GM10266 (cell line): Measurements from ENCODE around the gene ZNF429.

Experiments
- DNase-seq: peaks from one replicate; pipeline ENCODE4 v3.0.0; 2012; ENCODE audit errors: extremely low spot score
- TF ChIP-seq, protein P1 (sequence below): IDR thresholded peaks from 2 replicates; pipeline ENCODE4 v1.5.1; 2012; ENCODE audit warnings: mild to moderate bottlenecking, low read depth; ENCODE audit not compliant: control insufficient read depth, insufficient read depth; ENCODE audit errors: missing control alignments

Gene ZNF429

DNA sequence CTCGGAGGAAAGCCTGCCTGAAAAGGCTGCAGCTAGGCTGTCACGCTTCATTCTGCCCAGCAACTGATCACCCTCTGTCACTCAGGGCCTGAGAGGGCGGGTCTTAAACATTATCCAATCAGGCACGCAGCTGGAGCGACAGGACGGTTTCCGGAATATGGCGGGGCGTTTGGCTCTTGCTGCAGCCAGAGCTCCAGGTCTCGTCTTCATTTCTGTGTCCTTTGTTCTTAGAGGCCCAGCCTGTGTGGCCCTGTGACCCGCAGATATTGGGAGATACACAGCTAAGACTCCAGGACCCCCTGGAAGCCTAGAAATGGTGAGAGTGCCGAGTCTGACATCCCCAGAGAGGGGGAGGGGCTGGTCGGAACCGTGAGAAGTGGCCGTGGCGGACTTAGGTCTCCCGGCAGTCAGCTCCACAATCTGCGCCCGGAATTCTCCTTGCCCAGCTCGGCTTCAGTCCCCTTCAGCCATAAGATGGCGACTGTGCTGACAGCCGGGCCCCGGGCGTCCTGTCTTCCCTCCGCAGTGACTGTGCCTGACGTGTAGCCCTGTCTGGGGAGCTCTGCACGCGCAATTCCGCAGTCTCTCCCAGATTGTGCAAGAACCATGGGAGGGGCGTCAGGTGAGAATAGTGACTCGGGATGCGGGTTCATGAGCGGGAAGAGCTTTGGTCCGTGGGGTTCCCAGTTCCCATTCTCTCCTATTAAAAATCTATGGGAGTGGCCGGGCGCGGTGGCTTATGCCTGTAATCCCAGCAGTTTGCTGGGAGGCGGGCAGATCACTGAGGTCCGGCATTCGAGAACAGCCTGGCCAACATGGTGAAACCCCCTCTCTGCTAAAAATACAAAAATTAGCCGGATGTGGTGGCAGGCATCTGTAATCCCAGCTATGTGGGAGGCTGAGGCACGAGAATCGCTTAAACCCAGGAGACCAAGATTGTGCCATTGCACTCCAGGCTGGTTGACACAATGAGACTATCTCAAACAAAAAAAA is at the start of gene ZNF429:
Gene ZNF429 (plus strand): TSS at position 144 of the 993 bp plus-strand sequence. CDS start 170 bp downstream, at position 314.
- peak; percentile 91 for DNase-seq
- TF ChIP-seq, protein P1, sequence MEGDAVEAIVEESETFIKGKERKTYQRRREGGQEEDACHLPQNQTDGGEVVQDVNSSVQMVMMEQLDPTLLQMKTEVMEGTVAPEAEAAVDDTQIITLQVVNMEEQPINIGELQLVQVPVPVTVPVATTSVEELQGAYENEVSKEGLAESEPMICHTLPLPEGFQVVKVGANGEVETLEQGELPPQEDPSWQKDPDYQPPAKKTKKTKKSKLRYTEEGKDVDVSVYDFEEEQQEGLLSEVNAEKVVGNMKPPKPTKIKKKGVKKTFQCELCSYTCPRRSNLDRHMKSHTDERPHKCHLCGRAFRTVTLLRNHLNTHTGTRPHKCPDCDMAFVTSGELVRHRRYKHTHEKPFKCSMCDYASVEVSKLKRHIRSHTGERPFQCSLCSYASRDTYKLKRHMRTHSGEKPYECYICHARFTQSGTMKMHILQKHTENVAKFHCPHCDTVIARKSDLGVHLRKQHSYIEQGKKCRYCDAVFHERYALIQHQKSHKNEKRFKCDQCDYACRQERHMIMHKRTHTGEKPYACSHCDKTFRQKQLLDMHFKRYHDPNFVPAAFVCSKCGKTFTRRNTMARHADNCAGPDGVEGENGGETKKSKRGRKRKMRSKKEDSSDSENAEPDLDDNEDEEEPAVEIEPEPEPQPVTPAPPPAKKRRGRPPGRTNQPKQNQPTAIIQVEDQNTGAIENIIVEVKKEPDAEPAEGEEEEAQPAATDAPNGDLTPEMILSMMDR = no peak

DNA sequence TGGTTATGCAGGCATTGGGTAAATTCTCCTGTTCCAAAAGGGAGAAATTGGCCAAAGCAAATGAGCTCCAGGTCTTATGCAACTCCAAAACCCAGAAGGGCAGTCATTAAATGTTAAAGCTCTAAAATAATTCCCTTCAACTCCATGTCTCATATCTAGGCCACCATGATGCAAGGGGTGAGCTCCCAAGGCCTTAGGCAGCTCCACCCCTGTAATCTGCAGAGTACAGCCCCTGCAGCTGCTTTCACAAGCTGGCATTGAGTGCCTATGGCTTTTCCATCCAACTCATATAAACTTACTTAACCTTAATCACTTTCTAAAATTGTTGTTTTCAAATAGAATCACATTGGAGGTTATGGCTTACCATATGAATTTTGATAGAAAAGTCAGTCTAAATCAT is 44.7 kb upstream of the ZNF429 start:
- TF ChIP-seq, protein P1 = no peak
- DNase-seq = no peak

GRCh38 chr19:21462540-21462939 is 42.9 kb upstream of the ZNF429 start:
- no peak for DNase-seq
- TF ChIP-seq, protein P1 = no peak

GRCh38 chr19:21463449-21464105 is 41.8 kb upstream of the ZNF429 start:
- TF ChIP-seq, protein P1 = no peak
- no peak for DNase-seq

DNA sequence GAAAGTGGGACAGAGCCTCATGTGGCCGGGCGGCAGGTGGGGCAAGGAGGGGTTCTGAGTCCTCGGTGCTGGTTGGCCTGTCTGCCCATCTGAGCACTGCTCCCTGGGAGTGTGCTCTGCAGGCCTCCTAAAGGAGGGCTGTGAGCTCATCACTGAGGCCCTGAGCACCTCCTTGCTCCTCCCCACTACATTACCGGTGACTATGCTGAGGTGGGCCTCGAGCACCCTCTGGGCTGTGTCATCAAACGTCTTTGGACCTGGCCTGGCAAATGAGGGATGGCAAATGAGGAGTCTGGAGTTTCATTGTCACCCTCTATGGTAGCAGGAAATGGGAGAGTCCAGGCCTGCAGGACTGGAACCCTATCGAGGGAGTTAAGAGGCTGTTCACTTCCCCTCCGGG is 38.8 kb upstream of the ZNF429 start:
- TF ChIP-seq, protein P1 = no peak
- no peak for DNase-seq

- no peak for DNase-seq
- TF ChIP-seq, protein P1 = no peak
Measured at GRCh38 chr19:21468791-21469190, 36.6 kb upstream of the ZNF429 start.
